Endometrium (tissue), 2 donors: ENCODE results near the gene FAF1.
"Not testable (repeated sequence)": the region's sequence is repeated elsewhere in the genome, so short reads cannot be mapped to it uniquely, and the experiment has no call there.

ENCODE experiments used
- FAIRE-seq: peaks from 2 replicates; lab custom pipeline; 2012; peaks lifted over from hg19 to GRCh38; lab: Jason Lieb, UNC
- donor health status: control.
- donor health status: control.

Gene FAF1

DNA sequence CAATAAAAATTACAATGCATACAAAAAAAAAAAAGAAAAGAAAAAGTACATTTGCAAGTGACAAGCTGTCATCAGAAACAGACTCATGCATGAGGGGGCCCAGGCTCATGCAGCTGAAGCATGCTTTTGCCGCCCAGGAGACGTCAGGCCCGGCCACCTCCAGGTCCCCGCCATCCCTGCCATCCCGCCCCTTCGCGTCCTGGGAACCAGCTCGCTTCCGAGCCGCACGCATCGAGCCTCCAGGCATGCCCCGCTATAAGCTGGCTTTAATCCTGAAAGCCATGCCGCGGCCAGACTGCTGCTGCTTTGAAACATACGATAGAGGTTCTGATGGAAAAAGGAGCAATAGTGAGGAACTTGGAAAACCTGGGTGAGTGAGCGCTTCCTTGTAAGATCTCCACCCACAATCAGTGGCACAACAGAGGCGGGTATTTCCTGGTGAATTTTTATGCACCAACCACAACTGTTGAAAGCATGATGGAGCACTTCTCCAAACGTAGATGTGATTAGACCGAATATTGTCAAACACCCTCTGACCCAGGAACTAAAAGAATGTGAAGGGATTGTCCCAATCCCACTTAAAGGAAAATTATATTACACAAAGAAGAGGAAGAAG is 113.7 kb downstream of the FAF1 start:
- no peak for FAIRE-seq

DNA sequence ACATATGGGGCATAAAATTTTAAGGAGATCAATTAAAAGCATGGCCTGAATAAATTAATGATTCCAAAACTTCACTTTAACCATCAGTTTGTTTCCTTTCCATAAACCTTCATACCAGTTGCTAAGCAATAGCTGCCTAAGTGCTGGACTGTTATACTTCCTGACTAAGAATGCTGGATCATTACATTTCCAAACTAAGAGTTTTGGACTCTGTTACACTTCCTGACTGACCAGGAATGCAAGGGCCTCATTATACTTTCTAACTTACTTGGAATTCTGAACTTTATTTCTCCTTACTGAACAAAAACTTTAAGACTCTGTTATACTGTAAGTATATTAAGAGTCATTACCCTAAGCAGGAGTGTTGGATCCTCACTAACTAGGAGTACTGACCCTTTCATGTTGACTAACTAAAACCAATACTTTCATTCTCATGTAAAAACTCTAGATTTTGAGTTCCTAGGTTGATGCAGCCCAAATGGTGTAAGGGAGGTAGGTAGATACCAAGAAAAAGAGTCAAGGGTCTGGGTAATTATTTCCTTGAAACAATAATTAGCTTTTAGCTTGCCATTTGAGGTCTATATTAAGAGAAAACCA is 118.2 kb downstream of the FAF1 start:
- no peak for FAIRE-seq

DNA sequence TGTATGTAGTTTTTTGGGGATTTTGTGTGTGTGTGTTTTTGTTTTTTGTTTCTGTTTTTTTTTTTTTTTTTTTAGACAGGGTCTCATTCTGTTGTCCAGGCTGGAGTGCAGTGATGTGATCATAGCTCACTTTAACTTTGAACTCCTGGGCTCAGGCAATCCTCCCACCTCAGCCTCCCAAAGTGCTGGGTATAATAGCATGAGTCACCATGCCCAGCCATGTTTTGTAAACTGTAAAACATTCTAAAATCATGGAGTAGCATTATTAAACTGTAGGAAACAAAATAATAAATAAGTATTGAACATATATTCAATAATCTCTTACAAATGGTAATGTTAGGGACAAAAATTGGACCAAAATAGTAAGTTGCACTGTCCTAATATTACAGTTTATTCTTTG is 124.0 kb downstream of the FAF1 start:
- FAIRE-seq, result no peak

DNA sequence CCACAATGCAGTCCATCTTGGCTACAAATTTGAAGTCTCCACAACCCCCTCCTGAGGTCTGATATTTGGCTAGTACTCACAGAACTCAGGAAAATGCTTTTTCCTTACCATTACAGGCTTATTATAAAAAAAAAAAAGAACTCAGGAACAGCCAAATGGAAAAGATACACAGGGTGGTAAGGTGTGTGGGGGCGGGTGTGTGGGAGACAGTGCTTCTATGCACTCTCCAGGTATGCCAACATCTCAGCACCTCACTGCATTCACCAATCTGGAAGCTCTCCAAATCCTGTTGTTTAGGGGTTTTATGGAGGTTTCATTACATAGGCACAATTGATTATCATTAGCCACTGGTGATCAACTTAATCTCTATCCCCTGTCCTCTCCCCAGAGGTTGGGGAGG is 126.9 kb downstream of the FAF1 start:
- no peak for FAIRE-seq

DNA sequence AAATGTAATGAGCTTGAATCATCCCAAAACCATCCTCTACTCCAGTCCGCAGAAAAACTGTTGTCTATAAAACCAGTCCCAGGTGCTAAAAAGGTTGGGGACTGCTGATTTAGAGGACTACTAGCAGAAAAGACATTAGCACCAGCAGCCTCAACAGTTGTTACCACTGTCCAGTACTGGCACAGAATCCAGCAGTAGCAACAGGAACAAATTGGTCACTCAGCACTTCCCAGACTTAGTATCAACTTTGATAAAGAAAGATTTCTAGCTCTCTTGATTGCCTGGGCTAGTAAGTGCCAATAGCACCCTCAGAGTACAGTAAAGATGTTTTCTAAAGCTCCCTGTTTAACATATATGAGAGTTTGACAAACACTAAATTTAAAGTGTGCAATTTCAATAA is 127.9 kb downstream of the FAF1 start:
- FAIRE-seq, result no peak

DNA sequence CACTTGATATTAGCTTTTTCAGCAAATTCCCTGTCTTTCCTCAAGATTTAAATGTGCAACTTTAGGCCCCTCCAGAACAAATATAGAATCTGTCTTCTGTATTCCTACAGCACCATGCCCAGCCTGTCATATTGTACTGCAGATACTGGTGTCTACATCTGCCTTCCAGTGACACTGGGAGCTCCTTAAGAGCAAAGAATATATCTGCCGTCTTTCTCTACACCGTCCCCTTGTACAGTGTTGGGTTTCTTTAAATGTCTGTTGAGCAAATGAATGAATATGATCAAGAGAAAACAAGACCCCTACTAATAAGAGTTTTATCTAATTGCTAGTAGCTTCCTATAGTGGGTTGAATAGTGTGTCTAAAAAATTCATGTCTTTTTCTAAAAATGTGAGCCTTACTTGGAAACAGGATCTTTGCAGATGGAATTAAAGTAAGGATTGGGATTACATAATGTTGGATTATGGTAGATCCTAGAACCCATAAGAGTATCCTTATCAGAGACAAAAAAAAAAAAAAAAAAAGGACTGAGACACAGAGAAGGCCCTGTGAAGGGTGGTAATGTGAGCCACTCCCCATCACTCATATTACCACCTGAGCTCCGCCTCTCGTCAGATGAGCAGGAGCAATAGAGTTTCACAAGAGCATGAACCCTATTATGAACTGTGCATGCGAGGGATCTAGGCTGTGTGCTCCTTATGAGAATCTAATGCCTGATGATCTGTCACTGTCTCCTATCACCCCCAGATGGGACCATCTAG is 128.6 kb downstream of the FAF1 start:
- FAIRE-seq, result no peak

DNA sequence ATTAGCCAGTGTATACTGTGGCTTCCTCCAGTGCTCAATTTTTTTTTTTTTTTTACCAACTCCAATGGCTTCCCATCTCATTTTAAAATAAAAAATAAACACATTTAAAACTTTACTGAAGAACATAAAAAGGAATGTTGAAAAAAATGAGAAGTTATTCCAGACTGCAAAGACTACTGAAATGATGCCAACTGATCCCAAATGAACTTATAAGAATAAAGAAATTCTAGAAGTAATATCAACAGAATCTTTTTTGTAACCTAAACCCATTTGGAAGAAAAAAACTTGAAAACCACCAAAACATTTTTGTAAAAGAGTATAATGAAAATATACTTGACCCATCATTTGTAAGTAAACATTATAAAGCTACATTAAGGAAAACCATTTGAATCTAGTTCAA is 129.4 kb downstream of the FAF1 start:
- FAIRE-seq, result no peak

DNA sequence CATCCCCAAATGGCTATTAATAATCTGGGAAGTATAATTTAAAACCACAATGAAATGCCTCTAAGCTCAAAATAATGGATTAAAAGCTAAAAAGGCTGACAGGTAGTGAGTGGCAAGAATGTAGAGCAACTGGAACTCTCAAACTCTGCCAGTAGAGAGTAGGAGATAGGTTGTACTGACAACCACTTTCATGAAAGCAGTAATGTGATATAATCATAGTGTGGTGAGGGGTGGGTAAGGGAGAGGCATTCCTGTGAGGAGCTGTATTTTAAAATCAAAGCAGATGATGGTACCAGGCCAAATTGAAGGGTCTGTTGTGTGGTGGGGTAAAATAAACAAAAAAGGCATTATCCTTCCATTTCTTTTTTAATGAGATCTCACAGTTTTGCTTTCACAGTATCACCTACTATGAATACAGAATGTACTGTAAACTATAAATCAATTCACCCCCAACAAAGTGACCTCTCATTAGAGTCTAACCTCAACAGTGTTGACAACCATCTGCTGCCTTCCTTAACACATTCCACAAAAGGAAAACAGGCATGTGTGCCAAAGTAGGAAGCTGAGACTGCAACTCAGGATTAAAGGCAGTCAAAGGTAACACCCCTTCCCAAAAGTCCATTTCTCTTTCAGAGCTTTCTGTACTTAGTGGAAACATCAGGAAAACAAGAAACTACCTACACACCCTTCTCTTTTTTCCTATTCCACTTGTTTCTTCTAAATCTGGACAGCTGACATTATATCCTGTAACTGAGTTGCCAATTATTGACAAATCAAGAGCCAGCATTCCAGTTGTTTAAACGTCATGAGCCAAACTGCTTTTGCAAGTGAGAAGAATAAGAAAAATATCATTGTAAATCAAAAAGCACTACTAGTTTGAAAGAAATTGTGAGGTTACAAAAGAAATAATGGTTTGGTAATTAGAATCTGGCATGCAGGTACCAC is 130.8 kb downstream of the FAF1 start:
- FAIRE-seq, result no peak

DNA sequence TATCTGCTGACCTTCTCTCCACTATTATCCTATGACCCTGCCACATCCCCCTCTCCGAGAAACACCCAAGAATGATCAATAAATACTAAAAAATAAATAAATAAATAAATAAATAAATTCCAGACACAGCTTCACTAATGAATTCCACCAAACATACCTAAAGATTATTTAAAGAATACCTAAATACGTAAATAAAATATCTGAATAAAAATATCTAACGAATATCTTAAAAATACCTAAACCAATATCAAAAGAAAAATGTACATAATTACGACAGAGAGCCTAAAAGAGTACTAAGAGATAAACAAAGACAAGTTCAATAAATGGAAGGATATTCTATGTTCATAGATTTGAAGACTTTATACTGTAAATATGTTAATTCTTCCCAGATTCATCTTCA is 132.5 kb downstream of the FAF1 start:
- FAIRE-seq, result peak; percentile 21

DNA sequence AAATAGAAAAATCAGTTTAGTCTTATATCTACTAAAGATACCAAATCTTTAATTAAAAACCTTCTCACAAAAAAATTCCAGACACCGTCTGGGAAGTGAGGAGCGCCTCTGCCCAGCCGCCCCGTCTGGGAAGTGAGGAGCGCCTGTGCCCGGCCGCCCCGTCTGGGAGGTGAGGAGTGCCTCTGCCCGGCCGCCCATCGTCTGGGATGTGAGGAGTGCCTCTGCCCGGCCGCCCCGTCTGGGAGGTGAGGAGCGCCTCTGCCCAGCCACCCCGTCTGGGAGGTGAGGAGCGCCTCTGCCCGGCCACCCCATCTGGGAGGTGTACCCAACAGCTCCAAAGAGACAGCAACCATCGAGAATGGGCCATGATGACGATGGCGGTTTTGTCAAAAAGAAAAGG is 133.3 kb downstream of the FAF1 start:
- not testable (repeated sequence) for FAIRE-seq

DNA sequence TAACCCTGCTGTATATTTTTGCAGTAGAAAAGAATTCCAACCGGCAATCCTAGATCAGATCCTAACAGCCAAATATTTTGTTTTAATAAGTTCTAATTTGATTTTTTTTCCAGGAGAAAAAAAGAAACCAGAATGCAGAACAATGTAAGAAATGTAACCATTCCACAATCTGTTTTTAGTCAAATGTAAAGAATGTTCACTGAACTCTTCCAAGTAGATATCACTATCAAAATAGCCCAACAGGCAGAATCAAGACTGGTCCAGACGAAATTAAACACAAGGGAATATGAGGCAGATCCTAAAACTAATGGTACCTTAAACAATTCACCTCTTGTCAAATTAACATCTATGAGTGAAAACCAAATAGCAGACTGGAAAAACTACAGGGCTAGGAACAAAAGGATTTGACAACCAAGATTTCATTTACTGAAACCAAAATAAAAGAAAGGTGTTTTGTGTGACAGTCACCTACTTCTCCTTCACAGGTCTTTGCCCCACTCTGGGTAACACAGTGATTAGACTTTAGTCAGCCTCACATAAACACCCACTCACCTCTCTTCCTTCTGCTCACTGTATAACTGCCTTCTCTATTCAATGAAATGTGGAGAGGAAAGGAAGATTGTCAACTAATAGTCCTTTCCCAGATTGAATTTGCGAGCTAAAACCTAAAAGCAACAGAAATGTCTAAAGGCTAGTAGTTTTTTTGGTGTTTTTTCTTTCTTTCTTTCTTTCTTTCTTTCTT is 137.9 kb downstream of the FAF1 start:
- no peak for FAIRE-seq

DNA sequence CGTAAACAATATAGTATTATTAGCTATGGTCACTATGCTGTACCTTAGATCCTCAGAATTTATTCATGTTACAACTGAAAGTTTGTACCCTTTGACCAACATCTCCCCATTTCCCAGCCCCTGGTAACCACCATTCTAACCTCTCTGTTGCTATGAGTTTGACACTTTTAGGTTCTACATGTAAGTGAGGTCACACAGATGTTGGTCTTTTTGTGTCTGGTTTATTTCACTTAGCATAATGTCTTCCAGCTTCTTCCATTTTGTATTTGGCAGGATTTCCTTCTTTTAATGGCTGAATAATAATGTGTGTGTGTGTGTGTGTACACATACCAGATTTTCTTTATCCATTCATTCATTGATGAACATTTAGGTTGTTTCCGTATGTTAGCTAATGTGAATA is 139.5 kb downstream of the FAF1 start:
- FAIRE-seq, result no peak

DNA sequence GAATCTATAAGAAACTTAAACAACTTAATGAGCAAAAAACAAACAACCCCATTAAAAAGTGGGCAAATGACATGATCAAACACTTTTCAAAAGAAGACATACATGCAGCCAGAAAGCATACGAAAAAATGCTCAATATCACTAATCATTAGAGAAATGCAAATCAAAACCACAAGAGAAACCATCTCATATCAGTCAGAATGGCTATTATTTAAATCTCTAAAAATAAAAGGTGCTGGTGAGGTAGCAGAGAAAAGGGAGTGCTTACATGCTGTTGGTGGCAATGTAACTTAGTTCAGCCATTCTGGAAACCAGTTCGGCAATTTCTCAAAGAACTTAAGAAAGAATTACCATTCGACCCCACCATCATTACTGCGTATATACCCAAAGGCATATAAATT is 147.7 kb downstream of the FAF1 start:
- no peak for FAIRE-seq

DNA sequence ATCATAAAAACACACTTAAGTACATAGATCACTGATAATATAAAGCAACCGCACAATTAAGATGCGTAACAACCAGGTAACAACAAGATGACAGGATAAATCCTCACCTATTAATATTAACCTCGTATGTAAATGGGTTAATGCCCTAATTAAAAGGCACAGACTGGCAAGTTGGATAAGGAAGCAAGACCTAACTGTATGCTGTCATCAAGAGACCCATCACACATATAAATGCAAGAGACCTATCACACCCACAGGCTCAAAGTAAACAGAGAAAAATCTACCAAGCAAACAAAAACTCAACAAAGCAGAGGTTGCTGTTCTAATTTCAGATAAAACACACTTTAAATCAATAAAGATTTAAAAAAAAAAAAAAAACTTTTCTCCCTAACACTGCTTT is 151.8 kb downstream of the FAF1 start:
- FAIRE-seq, result no peak

DNA sequence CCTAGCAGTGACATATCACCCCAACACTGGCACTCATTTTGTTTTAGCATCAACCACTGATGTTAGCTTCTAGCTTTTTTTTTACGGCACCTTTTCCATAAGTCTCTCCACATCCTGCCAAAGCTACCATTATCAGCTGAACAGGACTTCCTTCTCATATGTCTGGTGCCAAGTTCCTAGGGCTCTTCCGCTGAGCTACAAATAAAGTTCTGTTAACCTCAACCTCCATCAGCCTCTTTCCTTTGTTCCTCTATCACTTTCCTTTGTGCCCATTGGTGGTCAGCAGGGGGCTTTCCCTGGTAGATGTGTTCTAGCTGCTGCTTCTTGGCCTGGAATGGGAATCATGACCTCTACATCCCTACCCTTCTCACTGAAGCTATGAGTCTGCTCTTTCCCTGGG is 163.8 kb downstream of the FAF1 start:
- FAIRE-seq, result no peak

DNA sequence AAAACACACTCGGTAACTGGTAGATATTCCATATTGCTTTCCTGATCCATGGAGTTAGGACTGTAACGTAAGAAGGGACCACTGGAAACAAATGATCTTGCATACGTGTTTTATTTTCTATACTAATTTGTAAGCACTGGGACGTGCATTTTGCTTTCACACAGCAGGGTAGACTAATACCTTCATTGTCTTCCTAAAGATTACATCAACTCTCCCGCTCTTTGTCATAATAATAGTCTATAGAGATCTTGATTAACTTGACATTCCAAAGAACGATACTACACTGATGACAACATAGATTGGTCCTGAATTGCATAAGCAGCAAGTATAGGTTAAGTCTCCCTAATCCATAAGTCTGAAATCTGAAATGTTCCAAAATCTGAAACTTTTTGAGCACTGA is 166.5 kb downstream of the FAF1 start:
- FAIRE-seq, result no peak

DNA sequence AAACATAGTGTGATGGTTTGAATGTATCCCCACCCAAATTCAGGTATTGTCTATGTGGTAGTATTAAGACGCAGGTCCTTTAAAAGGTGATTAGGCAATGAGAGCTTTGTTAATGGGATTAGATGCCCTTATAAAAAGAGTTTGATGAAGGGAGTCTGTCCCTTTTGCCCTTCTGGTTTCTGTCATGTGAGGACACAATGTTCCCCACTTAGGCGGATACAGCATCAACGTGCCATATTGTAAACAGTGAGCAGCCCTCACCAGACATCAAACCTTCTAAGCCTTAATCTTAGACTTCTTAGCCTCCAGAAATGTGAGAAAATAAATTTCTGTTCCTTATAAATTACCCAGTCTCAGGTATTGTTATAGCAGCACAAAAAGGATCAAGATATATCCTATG is 172.8 kb downstream of the FAF1 start:
- FAIRE-seq, result no peak

DNA sequence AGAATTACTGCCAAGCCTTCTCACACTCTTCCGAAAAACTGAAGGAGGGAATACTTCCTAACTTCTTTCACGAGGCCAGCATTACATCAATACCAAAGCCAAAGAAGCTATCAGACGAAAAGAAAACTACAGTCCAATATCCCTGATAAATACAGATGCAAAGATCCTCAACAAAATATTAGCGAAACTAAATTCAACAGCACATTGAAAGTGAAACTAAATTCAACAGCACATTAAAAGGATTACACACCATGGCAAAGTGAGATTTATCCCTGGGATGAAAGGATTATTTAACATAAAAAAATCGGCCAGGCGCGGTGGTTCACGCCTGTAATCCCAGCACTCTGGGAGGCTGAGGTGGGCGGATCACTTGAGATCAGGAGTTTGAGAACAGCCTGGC is 176.8 kb downstream of the FAF1 start:
- no peak for FAIRE-seq

DNA sequence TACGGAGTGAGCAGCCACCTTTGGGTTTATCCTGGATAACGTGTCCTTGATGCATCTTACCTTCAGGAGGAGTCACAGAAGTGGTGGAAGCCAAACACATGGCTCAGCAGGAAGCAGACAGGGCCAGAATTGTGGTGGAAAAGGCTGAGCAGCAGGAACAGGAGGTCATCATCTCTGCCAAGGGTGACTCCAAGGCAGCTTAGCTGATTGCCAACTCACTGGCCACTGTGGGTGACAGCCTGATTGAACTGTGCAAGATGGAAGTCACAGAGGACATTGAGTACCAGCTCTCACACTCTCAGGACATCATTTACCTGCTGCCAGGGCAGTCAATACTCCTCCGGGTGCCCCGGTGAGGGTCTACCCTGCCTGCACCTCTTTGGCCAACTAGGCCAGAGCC is 179.3 kb downstream of the FAF1 start:
- no peak for FAIRE-seq

DNA sequence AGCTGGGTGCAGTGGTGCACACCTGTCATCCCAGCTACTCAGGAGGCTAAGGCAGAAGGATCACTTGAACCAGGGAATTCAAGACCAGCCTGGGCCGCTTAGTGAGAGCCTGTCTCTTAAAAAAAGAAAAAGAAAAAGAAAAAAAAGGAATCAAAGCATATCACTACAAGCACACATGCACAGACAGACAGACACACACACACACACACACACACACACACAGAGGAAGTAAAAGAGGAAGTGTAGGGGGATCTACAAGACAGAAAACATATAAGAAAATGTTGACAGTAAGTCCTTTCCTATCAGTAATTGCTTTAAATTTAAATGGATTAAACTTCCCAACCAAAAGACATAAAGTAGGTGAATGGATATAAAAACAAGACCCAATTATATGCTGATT is 180.3 kb downstream of the FAF1 start:
- FAIRE-seq, result no peak

DNA sequence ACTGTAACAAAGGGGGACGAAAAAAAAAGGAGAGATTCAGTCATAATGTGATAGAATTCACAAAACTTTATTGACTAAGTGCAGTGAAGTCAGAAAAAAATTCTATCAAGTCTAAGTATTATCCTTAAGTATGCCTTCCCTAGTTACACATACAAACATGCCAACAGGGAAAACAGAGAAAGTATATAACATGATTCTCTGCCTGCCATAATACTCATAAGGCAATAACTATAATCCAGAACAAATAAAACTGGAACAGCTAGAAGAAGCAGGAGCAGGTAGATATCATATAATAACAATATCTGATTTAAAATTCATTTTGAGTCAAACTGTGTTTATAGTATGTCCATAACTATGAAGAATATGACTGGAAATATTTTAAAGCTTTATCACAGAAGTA is 184.3 kb downstream of the FAF1 start:
- FAIRE-seq, result no peak

DNA sequence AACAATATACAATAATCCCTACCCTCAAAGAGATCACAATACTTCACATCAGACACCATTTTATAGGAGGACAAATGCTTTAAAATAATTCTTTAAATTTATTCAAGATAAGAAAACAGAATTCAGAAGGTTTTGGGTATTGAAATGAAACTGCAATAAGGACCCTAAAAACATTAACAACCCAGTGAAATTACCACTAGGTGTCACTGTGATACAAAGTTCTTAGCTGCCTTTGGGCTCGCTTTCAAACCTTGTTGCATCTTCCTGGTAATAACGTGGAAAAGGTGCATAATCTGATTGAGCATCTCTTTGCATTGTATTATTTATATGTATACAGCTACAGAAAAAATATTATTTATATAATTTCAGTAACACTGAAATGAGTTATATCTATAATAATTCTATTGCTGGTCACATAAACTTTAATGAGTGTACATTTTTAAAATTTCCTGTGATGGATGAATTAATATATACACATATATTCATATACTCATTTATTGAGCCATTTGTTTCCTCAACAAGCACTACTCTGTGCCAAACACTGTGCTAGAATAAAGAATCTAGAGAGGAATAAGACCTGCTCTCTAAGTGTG is 185.2 kb downstream of the FAF1 start:
- FAIRE-seq, result peak; percentile 64
